ENCODE measurements around the gene SIRPB2.

- TF ChIP-seq POLR2AphosphoS5 (IDR thresholded peaks at IDR 0.05; ENCODE audit: low read depth), result no peak
- no peak for TF ChIP-seq CTCF (IDR thresholded peaks at IDR 0.05; ENCODE audit: insufficient read depth, low read length)
- no peak for TF ChIP-seq REST (IDR thresholded peaks at IDR 0.05; ENCODE audit: insufficient replicate concordance, low read depth)
Observed at GRCh38 chr20:1539816-1540419, 48.7 kb upstream of the SIRPB2 start.
